Activated naive CD4-positive, alpha-beta T cell treated with anti-CD3 and anti-CD28 coated beads, Interleukin-2, amount 50 U/mL, for 24 hours (primary cell): ENCODE measurements around the gene NPAS1.
A peak's percentile ranks its signal among the peaks of the same experiment; 100 is the strongest.

Experiments used
- H3K27ac Mint-ChIP-seq: one replicate; pipeline ENCODE4 v1.8.0; 2021; ENCODE audit warnings: mild to moderate bottlenecking, mixed read lengths
- H3K27me3 Mint-ChIP-seq: one replicate; pipeline ENCODE4 v1.8.0; 2021; ENCODE audit warnings: mixed read lengths
- H3K36me3 Mint-ChIP-seq: one replicate; pipeline ENCODE4 v1.8.0; 2021; ENCODE audit warnings: mixed read lengths
- H3K4me1 Mint-ChIP-seq: one replicate; pipeline ENCODE4 v1.8.0; 2021; ENCODE audit warnings: mixed read lengths
- H3K4me3 Mint-ChIP-seq: one replicate; pipeline ENCODE4 v1.8.0; 2021; ENCODE audit warnings: mild to moderate bottlenecking, mixed read lengths
- H3K9me3 Mint-ChIP-seq: one replicate; pipeline ENCODE4 v1.8.0; 2021; ENCODE audit warnings: mixed read lengths

The NPAS1 gene

GRCh38 chr19:47022541-47023447, 3.2 kb downstream of the NPAS1 start:
- Mint-ChIP-seq H3K36me3 (no peaks in the 10 kb centered on the region), H3K4me3 (no peak overlapping the region), H3K9me3 (no peaks in the 10 kb centered on the region), H3K4me1 (peaks cover 9% of the 10 kb centered on the region), H3K27me3 (peaks cover 36% of the 10 kb centered on the region), H3K27ac (no peak overlapping the region)

GRCh38 chr19:47023448-47023794, 3.8 kb downstream of the NPAS1 start:
- H3K4me1 Mint-ChIP-seq, result peaks cover 9% of the 10 kb centered on the region
- H3K9me3 Mint-ChIP-seq, result no peaks in the 10 kb centered on the region
- no peaks in the 10 kb centered on the region for H3K36me3 Mint-ChIP-seq
- no peak overlapping the region for H3K4me3 Mint-ChIP-seq
- peaks cover 39% of the 10 kb centered on the region for H3K27me3 Mint-ChIP-seq
- no peak overlapping the region for H3K27ac Mint-ChIP-seq

GRCh38 chr19:47024502-47024901, 4.9 kb downstream of the NPAS1 start:
- Mint-ChIP-seq H3K4me1 (peaks cover 6% of the 10 kb centered on the region), H3K36me3 (no peaks in the 10 kb centered on the region), H3K27ac (no peak overlapping the region), H3K4me3 (no peak overlapping the region), H3K9me3 (no peaks in the 10 kb centered on the region), H3K27me3 (peaks cover 39% of the 10 kb centered on the region)

GRCh38 chr19:47026156-47026555, 6.5 kb downstream of the NPAS1 start:
- Mint-ChIP-seq H3K4me3 (no peak overlapping the region), H3K27me3 (peaks cover 44% of the 10 kb centered on the region), H3K36me3 (no peaks in the 10 kb centered on the region), H3K4me1 (peaks cover 6% of the 10 kb centered on the region), H3K27ac (peak overlapping the region; percentile 59), H3K9me3 (no peaks in the 10 kb centered on the region)

GRCh38 chr19:47026889-47027288, 7.3 kb downstream of the NPAS1 start:
- peaks cover 6% of the 10 kb centered on the region for H3K4me1 Mint-ChIP-seq
- H3K9me3 Mint-ChIP-seq, result no peaks in the 10 kb centered on the region
- no peak overlapping the region for H3K27ac Mint-ChIP-seq
- H3K4me3 Mint-ChIP-seq, result no peak overlapping the region
- peaks cover 42% of the 10 kb centered on the region for H3K27me3 Mint-ChIP-seq
- no peaks in the 10 kb centered on the region for H3K36me3 Mint-ChIP-seq

- Mint-ChIP-seq H3K36me3 (no peaks in the 10 kb centered on the region), H3K4me3 (no peak overlapping the region), H3K27me3 (peaks cover 41% of the 10 kb centered on the region), H3K27ac (peak overlapping the region; percentile 13), H3K4me1 (peaks cover 13% of the 10 kb centered on the region), H3K9me3 (no peaks in the 10 kb centered on the region)
Observed at GRCh38 chr19:47027586-47028088, 8.0 kb downstream of the NPAS1 start.

- Mint-ChIP-seq H3K27me3 (peaks cover 36% of the 10 kb centered on the region), H3K9me3 (no peaks in the 10 kb centered on the region), H3K36me3 (no peaks in the 10 kb centered on the region), H3K4me3 (no peak overlapping the region), H3K27ac (no peak overlapping the region), H3K4me1 (peaks cover 9% of the 10 kb centered on the region)
Observed at GRCh38 chr19:47028195-47028601, 8.6 kb downstream of the NPAS1 start.

GRCh38 chr19:47032171-47032811, 12.7 kb downstream of the NPAS1 start:
- Mint-ChIP-seq H3K27ac (no peak overlapping the region), H3K4me1 (peaks cover 31% of the 10 kb centered on the region), H3K27me3 (peaks cover 18% of the 10 kb centered on the region), H3K36me3 (no peaks in the 10 kb centered on the region), H3K4me3 (no peak overlapping the region), H3K9me3 (no peaks in the 10 kb centered on the region)

GRCh38 chr19:47035127-47036096, 15.8 kb downstream of the NPAS1 start:
- Mint-ChIP-seq H3K9me3 (no peaks in the 10 kb centered on the region), H3K27ac (peak overlapping the region; percentile 95), H3K36me3 (no peaks in the 10 kb centered on the region), H3K27me3 (peaks cover 4% of the 10 kb centered on the region), H3K4me3 (peak overlapping the region; percentile 90), H3K4me1 (peaks cover 31% of the 10 kb centered on the region)

- Mint-ChIP-seq H3K27ac (peak overlapping the region; percentile 95), H3K4me1 (peaks cover 31% of the 10 kb centered on the region), H3K9me3 (no peaks in the 10 kb centered on the region), H3K4me3 (peak overlapping the region; percentile 90), H3K36me3 (no peaks in the 10 kb centered on the region), H3K27me3 (peaks cover 1% of the 10 kb centered on the region)
Observed at GRCh38 chr19:47036097-47036651, 16.5 kb downstream of the NPAS1 start.

- no peak overlapping the region for H3K27ac Mint-ChIP-seq
Observed at GRCh38 chr19:47037766-47038165, 18.1 kb downstream of the NPAS1 start.

GRCh38 chr19:47039239-47039874, 19.7 kb downstream of the NPAS1 start:
- no peak overlapping the region for H3K27ac Mint-ChIP-seq
- H3K36me3 Mint-ChIP-seq, result no peaks in the 10 kb centered on the region
- no peak overlapping the region for H3K4me3 Mint-ChIP-seq
- peaks cover 21% of the 10 kb centered on the region for H3K4me1 Mint-ChIP-seq
- H3K9me3 Mint-ChIP-seq, result no peaks in the 10 kb centered on the region
- no peaks in the 10 kb centered on the region for H3K27me3 Mint-ChIP-seq

More at GRCh38 chr19:47037766-47038165, 18.1 kb downstream of the NPAS1 start:
- H3K4me3 Mint-ChIP-seq, result peak overlapping the region; percentile 39
- H3K4me1 Mint-ChIP-seq, result peaks cover 24% of the 10 kb centered on the region
- H3K27me3 Mint-ChIP-seq, result no peaks in the 10 kb centered on the region
- H3K9me3 Mint-ChIP-seq, result no peaks in the 10 kb centered on the region
- no peaks in the 10 kb centered on the region for H3K36me3 Mint-ChIP-seq

- Mint-ChIP-seq H3K9me3 (no peaks in the 10 kb centered on the region), H3K27me3 (no peaks in the 10 kb centered on the region), H3K4me1 (peaks cover 9% of the 10 kb centered on the region), H3K36me3 (no peaks in the 10 kb centered on the region), H3K27ac (no peak overlapping the region), H3K4me3 (no peak overlapping the region)
Observed at GRCh38 chr19:47040869-47041268, 21.2 kb downstream of the NPAS1 start.

- H3K4me1 Mint-ChIP-seq, result peaks cover 17% of the 10 kb centered on the region
Observed at GRCh38 chr19:47044946-47045866, 25.6 kb downstream of the NPAS1 start.

More at GRCh38 chr19:47044946-47045866, 25.6 kb downstream of the NPAS1 start:
- no peak overlapping the region for H3K4me3 Mint-ChIP-seq
- no peaks in the 10 kb centered on the region for H3K9me3 Mint-ChIP-seq
- no peaks in the 10 kb centered on the region for H3K27me3 Mint-ChIP-seq
- H3K27ac Mint-ChIP-seq, result no peak overlapping the region
- no peaks in the 10 kb centered on the region for H3K36me3 Mint-ChIP-seq
